GM21737 (cell line): Measurements from ENCODE around the gene ELN.

Experiments used
- ATAC-seq: cut with Tn5 transposase; IDR thresholded peaks from one replicate; pipeline ENCODE4 v1.9.1; 2021; ENCODE audit warnings: mild to moderate bottlenecking, moderate library complexity; ENCODE audit not compliant: unreplicated experiment

Gene ELN

DNA sequence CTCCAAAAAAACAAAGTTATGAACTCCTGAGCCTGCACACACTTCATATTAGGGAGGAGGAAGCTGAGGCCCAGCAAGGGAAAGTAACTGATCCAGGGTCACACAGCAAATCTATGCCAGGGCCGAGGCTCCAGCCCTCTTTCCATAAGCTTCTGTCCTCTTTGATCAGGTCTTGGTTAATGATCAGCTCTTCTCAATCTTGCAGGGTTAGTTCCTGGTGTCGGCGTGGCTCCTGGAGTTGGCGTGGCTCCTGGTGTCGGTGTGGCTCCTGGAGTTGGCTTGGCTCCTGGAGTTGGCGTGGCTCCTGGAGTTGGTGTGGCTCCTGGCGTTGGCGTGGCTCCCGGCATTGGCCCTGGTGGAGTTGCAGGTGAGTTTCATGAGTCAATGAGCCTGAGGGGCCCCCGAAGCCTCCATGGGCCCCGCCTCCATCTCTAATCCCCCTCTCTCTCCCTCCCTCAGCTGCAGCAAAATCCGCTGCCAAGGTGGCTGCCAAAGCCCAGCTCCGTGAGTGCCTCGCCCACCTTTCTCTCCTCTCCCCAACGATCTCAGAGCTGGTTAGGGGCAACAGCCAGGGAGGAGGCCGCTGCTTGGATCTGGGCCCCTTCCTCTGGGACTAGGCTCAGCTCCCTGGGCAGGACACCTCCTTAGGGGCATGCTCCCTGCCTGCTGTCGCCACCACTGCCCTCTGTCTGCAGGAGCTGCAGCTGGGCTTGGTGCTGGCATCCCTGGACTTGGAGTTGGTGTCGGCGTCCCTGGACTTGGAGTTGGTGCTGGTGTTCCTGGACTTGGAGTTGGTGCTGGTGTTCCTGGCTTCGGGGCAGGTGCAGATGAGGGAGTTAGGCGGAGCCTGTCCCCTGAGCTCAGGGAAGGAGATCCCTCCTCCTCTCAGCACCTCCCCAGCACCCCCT is 32.0 kb downstream of the ELN start:
- no peak for ATAC-seq

DNA sequence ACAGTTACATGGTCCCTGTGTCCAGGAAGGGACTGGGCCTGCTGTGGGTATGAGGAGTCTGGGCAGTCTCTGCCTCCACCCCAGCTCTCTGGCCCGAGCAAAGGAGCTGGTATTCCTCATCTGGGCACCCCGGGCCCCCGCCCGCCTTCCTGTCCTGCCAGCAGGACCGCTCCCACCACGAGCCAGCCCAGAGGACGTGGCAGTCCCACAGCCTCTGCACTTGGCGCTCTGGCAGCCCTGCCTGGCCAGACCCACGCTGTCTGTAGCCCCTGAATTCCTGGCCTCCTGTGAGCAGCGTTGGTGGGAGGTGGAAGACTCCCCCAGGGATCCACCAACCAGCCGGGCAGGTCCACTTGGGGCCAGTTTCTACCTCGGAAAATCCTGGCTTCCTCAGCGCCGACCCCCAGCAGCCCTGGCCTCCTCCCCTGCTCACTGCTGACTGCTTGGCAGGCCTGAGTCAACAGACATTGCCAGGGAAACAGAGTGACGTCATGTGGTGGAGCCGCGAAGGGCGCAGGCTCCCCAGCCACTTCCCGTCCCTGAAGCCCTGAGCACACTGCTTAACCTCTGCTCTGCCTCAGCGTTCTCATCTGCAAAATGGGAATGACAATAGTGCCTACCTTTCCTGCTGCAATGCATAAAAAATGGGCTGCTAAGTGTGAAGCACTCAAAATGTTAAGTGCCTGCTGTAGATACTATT is 34.0 kb downstream of the ELN start:
- ATAC-seq: no peak

DNA sequence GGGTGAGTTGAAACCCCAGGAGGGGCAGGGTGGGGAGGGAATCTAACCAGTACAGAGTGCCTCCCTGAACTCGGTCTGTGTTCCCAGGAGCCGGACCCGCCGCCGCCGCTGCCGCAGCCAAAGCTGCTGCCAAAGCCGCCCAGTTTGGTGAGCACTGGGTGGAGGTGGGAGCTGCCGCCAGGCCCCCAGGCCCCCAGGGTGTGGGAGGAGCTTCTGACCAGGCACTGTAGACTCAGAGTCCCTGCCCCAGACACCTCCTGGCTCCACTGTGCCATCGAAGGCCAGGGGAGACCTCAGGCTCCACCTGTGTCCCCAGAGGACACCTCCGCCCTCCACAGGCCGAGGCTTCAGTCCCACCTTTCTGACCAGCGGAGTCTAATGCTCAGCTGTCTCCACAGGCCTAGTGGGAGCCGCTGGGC is 35.3 kb downstream of the ELN start:
- no peak for ATAC-seq

DNA sequence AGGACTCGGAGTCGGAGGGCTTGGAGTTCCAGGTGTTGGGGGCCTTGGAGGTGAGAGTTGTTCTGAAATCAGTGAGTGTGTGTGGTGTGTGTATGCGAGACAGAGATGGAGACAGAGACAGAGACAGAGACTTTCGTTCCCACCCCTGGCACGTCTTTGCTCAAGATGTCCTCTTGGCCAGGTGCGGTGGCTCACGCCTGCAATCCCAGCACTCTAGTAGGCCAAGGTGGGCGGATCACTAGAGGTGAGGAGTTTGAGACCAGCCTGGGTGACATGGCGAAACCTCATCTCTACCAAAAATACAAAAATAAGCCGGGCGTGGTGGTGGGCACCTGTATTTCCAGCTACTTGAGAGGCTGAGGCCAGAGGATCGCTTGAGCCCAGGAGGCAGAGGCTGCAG is 35.7 kb downstream of the ELN start:
- no peak for ATAC-seq

DNA sequence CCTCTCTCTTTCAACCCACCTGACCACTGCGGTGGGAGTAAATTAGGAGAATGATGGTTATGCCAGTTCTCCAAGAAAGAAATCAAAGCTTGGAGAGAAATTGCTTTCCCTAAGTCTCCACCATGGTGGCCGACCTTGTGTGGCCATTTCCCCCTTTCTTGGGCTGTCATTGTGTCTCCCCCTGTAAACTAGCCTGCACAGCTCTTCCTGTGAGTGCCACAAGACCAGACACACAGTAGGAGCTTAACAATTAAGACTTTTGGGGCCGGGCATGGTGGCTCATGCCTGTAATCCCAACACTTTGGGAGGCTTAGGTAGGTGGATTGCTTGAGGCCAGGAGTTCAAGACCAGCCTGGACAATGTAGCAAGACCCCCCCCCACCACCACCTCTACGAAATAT is 36.7 kb downstream of the ELN start:
- ATAC-seq: no peak

DNA sequence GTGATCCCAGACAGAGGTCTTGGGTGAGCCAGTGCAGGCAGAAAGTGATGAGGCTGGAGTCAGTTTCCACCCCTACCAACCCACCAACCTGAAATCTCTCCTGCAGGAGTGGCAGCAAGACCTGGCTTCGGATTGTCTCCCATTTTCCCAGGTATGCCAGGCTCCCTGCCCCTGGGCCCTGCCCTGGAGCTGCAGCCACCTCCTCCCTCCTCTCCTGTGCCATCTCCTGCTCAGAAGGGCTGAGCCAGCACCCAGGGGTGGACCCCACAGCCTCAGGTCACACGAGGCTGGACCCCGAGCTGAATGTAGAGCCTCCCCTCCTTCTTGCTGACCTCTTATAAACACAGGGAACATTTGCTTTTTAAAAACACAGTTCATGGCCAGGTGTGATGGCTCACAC is 38.7 kb downstream of the ELN start:
- ATAC-seq: no peak

DNA sequence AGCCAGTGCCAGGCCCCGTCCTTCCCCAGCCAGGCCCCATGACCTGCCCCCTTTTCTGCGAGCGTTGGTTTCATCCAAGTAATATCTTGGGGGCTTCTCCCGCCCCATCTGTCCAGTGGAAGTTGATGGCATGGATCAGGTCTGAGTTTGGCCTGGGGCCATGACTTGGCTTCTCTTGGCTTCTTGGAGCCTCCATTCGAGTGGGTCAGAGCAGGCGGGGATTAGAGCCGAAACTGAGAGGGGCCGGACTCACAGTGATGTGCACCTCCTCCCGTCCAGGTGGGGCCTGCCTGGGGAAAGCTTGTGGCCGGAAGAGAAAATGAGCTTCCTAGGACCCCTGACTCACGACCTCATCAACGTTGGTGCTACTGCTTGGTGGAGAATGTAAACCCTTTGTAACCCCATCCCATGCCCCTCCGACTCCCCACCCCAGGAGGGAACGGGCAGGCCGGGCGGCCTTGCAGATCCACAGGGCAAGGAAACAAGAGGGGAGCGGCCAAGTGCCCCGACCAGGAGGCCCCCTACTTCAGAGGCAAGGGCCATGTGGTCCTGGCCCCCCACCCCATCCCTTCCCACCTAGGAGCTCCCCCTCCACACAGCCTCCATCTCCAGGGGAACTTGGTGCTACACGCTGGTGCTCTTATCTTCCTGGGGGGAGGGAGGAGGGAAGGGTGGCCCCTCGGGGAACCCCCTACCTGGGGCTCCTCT is 40.6 kb downstream of the ELN start:
- ATAC-seq: no peak

DNA sequence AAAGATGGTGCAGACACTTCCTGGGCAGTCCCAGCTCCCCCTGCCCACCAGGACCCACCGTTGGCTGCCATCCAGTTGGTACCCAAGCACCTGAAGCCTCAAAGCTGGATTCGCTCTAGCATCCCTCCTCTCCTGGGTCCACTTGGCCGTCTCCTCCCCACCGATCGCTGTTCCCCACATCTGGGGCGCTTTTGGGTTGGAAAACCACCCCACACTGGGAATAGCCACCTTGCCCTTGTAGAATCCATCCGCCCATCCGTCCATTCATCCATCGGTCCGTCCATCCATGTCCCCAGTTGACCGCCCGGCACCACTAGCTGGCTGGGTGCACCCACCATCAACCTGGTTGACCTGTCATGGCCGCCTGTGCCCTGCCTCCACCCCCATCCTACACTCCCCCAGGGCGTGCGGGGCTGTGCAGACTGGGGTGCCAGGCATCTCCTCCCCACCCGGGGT is 41.1 kb downstream of the ELN start:
- ATAC-seq: no peak

DNA sequence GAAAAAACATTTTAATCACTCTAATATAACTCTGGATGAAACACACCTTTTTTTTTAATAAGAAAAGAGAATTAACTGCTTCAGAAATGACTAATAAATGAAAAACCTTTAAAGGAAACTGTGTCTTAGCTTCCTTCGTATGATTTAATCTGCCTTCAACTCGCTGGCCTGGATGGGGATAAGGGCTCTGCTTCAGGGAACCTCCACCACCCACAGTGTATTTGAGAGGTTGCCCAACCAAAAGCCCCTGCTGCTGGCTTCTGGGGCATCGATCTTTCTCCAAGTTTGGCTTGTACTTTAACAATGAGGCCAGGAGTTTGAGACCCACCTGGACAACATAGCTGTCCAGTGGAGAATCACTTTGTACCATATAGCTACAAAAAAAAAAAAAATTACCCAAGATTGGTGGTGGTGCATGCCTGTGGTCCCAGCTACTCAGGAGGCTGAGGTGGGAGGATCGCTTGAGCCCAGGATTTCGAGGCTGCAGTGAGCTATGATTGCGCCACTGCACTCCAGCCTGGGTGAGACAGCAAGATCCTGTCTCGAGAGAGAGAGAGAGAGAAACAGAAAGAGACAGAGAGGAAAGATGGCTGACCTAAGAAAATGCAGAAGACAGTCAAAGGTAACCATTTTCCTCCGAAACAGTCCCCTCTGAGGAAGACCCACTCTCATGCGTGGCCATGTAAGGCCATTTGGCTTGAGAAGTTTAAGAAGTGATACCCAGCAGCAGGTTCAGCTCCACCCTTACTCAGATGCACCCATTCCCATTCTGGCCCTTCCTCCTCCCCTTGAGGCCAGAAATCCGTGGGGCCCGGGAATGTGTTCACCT is 42.0 kb downstream of the ELN start:
- ATAC-seq: no peak

DNA sequence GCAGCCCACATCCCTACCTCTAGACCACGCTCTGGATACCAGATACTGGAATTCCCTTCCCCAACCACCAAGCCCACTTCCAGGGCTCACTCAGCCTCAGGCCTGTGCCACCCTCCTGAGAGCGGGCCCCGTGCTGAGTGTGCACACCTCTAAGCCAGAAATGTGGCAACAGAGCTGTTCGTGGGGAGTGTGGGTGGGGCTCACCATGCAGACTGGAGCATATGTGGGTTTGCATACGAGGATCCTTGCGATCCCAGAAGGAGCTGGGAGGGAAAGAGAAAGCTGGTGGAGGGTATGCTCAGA is 42.6 kb downstream of the ELN start:
- ATAC-seq: no peak

DNA sequence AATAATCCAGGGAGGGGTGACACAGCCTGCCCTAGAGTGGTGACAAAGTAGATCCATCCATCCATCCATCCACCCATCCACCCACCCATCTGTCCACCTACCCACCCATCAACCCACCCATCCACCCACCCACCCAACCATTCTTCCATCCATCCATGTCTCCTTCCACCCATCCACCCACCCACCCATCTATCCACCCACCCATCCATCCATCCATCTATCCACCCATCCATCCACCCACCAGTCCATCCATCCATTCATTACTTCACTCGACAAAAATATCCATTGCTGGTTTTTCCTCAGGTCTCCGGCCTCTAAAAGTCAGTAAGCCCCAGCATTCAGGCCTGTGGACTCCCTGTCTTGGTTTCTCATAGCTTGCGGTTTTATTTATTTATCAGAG is 43.1 kb downstream of the ELN start:
- no peak for ATAC-seq

DNA sequence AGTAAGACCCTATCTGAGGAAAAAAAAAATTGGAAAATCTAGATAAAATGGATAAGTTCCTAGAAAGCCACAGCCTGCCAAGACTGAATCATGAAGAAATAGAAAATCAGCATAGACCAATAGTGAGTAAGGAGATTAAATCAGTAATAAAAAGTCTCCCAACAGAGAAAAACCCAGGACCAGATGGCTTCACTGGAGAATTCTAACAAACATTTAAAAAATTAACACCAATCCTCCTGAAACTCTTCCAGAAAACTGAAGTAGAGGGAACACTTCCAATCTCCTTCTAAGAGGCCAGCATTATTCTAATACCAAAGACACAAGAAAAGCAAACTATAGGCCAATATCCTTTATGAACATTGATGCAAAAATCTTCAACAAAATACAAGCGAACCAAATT is 46.8 kb downstream of the ELN start:
- ATAC-seq: no peak

DNA sequence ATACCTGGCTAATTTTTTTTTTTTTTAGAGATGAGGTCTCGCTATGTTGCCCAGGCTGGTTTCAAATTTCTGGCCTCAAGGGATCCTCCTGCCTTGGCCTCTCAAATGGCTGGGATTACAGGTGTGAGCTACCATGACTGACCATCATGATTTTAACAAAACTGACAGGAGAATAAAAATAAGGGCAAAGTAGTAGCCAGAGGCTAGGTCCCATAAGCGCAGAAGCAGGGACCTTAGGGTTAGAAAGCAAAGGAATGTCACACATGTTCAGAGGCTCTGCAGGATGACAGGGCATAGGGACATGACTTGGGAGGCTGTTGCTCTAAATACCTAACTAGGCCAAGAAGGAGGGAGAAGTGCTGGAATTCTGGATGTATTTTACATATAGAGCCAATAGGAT is 50.5 kb downstream of the ELN start:
- no peak for ATAC-seq

DNA sequence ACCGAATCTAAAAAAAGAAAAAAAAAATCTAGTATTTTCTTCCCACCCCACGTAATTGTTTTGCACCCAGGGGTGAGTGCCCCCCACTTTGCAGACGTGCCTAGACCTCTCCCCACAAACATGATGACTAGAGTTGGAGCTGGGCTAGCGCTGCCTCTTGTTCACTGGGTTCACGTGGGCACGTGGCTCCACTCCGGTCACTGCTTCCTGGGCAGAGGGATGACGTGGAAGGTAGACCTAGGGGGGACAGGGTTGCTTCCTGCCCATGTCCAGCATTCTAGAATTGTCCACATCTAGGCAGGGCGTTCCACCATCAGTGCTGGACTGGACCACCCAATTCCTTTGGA is 54.8 kb downstream of the ELN start:
- ATAC-seq: no peak

DNA sequence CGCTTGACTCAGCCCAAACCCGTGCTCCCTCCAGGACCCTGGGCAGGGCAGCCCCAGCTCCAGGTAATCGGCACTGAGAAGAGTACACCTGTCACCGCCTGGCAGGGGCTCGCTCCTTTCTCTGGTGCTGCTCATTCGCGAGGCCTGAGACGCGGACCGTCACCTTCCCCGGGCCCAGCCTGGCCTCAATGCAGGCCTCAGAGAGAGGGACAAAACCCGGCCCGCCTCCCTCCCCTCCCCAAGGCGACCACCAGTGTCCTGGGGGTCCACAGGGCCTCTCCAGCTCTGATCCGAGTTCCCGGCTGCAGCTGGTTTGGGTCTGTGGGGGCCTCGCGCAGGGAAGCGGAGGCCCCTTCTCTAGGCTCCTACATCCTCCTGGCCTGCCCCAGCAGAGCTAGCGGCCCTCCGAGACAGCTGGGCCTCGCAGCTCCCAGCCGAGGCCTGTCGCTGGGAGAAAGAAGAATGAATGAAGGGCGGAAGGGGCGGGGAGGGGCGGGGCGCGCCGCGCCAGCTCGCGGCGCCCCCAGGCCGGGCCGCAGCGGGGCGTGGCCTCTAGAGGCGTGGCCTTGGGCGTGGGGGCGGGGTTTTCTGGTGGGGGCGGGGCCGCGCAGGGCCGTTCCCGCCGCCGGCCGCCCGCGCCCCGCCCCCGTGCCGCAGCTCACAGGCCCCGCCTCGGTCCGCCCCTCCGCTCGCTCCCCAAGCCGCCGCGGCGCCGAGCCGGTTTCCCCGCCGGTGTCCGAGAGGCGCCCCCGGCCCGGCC is 55.3 kb downstream of the ELN start, which contains the start of gene LIMK1:
Gene LIMK1 (plus strand): TSS at position 688 of the 760 bp plus-strand sequence. CDS start 187 bp downstream, outside the sequence.
- ATAC-seq: peak; percentile 67

DNA sequence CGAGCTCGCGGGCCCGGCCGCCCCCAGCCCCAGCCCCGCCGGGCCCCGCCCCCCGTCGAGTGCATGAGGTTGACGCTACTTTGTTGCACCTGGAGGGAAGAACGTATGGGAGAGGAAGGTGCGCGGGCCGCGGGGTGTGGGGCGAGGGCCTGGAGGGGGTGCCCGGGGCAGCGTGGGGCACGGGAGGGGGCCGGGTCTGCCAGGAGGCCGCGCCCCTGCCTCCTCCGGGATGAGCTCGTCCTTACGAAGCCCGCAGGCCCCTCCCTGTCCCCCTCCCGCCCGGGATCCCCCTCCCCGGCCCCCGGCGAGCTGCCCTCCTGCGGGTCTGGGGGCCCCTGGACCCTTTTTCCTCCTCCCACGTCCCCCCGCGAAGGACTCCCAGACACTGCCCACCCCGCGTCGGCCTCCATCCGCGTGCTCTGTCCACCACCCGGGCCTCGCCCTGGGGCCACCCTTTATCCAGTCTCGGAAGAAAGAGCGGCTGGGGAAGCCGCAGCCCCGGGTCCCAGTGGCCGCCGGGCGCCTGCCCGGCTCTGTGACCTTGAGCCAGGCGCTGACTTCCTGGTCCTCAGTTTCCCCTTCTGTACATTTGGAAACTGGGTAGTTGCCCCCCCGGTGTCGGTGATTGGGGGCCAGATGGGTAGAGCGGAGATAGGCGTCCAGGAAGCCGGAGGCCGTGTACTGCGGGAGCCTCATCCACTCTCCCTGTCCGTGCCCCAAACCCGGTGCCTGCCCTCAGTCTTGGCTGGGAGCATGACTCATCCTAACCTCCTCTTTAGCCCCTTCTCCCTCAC is 56.2 kb downstream of the ELN start:
- peak; percentile 18 for ATAC-seq

DNA sequence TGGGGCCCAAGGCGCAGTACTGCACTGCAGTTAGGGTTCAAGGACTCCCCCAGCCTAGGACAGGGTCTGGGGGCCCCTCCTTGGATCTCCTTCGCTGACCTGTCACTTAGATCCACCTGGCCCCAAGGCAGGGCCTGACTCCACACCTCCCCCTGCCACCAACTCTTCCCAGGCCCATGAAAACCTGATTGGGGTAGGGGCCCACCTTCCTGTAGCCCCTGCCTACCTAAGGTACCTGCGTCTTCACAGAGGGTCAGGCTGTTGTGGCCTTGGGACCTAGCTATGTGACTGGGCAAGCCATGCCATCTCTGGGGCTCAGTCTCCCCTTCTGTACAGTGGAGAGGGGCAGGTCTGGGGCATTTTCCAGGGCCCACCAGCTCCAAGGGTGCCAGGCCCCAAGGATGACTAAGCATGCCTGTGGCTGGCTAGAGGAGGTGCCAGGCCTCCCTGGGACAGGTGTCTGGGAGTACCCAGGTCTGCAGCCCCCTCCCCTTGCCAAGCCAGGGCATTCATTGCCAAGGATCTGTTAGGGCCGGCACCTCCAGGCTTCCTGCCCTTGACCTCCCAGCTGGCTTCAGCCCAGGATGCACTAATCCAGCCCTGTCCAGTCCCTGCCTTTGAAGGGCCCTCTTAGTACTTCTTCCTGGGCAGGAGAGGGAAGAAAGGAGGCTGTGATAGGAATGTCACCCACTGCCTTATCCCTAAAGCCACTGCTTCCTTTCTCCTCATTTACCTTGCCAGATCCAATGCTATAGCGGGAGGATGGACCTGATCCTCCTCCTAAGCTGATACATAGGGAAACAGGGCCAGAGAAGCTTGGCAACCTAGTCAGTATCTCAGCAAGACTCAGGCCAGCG is 57.0 kb downstream of the ELN start:
- no peak for ATAC-seq

DNA sequence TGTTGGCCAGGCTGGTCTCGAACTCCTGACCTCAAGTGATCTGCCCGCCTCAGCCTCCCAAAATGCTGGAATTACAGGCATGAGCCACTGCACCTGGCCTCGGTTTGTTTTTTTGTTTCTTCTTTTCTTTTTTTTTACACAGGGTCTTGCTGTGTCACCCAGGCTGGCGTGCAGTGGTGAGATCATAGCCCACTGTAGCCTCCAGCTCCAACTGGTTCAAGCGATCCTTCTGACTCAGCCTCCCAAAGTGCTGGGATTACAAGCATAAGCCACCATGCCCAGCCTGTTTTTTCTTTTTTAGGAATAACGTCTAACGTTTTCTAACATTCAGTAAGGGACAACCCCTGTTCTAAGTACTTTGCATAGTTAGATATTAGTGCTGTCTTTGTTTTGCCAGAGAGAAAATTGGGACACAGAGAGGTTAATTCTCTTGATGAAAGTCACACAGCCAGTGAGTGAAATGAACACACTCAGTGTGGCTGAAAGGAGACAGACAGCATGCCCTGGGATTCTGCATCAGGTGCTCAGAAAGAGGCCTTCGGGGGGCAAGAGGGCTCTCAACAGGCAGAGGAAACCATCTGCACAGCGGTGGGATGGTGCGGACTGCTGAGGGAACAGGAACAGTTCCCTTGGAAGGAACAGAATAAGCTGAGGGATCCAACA is 59.9 kb downstream of the ELN start:
- no peak for ATAC-seq
